Eye (tissue), 1 donor: ENCODE measurements around the gene SSX2IP.
"Not testable (repeated sequence)": the region's sequence is repeated elsewhere in the genome, so short reads cannot be mapped to it uniquely, and the experiment has no call there.

Source experiments
- DNase-seq: peaks from one replicate; pipeline ENCODE4 v3.0.0-alpha.2; 2015

Gene SSX2IP

GRCh38 chr1:84674705-84675104 is 15.6 kb downstream of the SSX2IP start:
- DNase-seq: no peak

- DNase-seq: no peak
Measured at GRCh38 chr1:84674021-84674420, 16.2 kb downstream of the SSX2IP start.

GRCh38 chr1:84672080-84672854 is 18.0 kb downstream of the SSX2IP start:
- no peak for DNase-seq

- no peak for DNase-seq
Measured at GRCh38 chr1:84669831-84670230, 20.4 kb downstream of the SSX2IP start.

- DNase-seq: peak; percentile 25
Measured at GRCh38 chr1:84668185-84668584, 22.1 kb downstream of the SSX2IP start.

GRCh38 chr1:84665703-84666317 is 24.5 kb downstream of the SSX2IP start:
- DNase-seq: no peak

- DNase-seq: no peak
Measured at GRCh38 chr1:84653130-84653677, 37.1 kb downstream of the SSX2IP start.

- no peak for DNase-seq
Measured at GRCh38 chr1:84644472-84644871, 45.8 kb downstream of the SSX2IP start.

- DNase-seq: no peak
Measured at GRCh38 chr1:84643183-84643582, 47.1 kb downstream of the SSX2IP start.

- no peak for DNase-seq
Measured at GRCh38 chr1:84642774-84643173, 47.5 kb downstream of the SSX2IP start.

GRCh38 chr1:84639731-84640130 is 50.5 kb downstream of the SSX2IP start:
- DNase-seq: not testable (repeated sequence)

- DNase-seq: no peak
Measured at GRCh38 chr1:84635429-84635828, 54.8 kb downstream of the SSX2IP start.

- DNase-seq: no peak
Measured at GRCh38 chr1:84634536-84635205, 55.6 kb downstream of the SSX2IP start.

GRCh38 chr1:84632673-84633434 is 57.4 kb downstream of the SSX2IP start:
- no peak for DNase-seq

GRCh38 chr1:84632137-84632536 is 58.1 kb downstream of the SSX2IP start:
- no peak for DNase-seq

- no peak for DNase-seq
Measured at GRCh38 chr1:84624876-84625275, 65.4 kb downstream of the SSX2IP start.

- DNase-seq: no peak
Measured at GRCh38 chr1:84621553-84621952, 68.7 kb downstream of the SSX2IP start.

- DNase-seq: peak; percentile 94
Measured at GRCh38 chr1:84620720-84621313, 69.4 kb downstream of the SSX2IP start.

- peak; percentile 54 for DNase-seq
Measured at GRCh38 chr1:84619383-84620102, 70.7 kb downstream of the SSX2IP start.

GRCh38 chr1:84617349-84617748 is 72.9 kb downstream of the SSX2IP start:
- DNase-seq: no peak

- DNase-seq: no peak
Measured at GRCh38 chr1:84615790-84616189, 74.5 kb downstream of the SSX2IP start.

GRCh38 chr1:84613887-84614286 is 76.4 kb downstream of the SSX2IP start:
- DNase-seq: no peak
